ENCODE results near the gene YES1.

DNA sequence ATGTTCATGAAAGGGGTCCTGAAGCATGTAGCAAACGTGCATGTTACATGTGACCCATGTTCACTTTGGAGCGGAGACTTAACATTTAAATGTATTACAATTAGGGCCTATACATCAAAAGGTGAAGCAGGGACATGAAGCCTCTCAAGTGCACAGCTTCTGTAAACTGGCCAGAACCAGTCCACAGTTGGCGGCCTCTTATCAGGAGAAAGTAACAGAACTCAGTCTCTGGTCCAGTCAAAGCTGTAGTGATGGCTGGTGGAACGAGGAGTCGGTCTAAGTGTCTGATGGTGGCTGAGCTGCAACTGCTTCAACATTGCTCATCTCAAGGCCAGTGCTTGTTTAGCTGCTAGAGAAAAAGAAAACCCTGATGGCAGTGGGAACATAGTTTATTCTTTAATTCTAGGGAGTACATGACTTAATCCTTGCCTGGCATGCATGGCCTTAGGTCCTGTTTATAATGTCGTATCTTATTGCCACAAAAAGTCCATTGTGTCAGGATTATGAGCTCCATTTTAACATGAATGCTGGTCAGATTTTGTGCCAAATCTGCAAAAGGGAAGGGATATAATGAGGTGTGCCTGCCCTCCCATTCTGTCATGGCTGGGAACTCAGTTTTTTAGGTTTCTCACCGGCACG lies 22.2 kb upstream of the YES1 start:
- TF ChIP-seq, protein P1, sequence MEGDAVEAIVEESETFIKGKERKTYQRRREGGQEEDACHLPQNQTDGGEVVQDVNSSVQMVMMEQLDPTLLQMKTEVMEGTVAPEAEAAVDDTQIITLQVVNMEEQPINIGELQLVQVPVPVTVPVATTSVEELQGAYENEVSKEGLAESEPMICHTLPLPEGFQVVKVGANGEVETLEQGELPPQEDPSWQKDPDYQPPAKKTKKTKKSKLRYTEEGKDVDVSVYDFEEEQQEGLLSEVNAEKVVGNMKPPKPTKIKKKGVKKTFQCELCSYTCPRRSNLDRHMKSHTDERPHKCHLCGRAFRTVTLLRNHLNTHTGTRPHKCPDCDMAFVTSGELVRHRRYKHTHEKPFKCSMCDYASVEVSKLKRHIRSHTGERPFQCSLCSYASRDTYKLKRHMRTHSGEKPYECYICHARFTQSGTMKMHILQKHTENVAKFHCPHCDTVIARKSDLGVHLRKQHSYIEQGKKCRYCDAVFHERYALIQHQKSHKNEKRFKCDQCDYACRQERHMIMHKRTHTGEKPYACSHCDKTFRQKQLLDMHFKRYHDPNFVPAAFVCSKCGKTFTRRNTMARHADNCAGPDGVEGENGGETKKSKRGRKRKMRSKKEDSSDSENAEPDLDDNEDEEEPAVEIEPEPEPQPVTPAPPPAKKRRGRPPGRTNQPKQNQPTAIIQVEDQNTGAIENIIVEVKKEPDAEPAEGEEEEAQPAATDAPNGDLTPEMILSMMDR (IDR thresholded peaks at IDR 0.05) = no peak
- no peak for TF ChIP-seq POLR2A (IDR thresholded peaks at IDR 0.05)

Data from testis (tissue), 2 donors.